Suppressor macrophage (primary cell): ENCODE results near the gene NLN.

Experiments used
- DNase-seq, 4 experiments: peaks; one replicate each; pipeline ENCODE4 v3.0.0-alpha.2; 2020 to 2022

The NLN gene

DNA sequence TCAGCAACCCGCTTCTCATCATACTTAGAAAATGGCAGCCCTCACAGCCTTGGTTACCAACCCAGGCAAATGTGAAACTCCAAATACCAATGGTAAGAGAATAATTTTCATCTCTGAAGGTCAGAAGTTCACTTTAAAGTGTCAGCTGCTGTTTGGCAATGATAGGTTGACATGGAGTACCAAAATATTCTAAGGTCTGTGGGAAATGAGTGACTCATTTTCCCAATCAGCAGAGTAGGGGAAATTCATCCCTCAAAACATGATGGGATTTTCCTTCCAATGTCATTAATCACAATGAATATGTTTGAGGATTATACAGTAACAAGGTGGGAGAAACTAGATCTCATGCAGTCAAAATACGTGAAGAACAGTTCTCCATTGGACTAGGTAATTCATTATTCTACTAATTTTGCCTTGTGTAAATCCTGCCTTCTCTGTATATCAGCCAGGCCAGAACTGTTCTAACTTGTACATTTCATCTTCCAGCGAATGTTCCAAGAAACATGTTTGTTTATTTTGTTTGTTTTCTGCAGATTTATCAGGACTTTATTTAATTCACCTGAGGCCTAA lies 151.3 kb downstream of the NLN start:
- no peak for DNase-seq

DNA sequence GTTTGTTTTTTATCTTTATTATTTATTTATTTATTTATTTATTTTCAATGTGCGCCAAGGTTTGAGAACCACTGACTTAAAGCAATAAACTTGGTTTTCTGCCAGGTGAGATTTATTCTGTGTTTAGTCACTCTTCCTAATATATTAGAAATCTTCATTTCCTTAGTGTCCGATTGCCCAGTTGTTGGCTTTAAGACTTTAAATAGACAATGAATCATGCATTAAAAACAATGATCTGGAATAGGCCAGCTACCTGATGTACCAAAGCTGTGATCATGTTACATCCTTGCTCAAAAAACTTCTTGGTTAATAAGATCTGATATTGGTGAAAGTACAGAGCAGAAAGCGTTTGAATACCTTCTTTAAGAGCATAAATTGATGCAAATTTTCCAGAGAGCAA lies 152.2 kb downstream of the NLN start:
- no peak for DNase-seq

GRCh38 chr5:65876496-65876895 lies 154.5 kb downstream of the NLN start:
- no peak for DNase-seq

- peak in 2 of 4 experiments; percentile 20 to 27 for DNase-seq
Measured at GRCh38 chr5:65876970-65877369, 155.0 kb downstream of the NLN start.
